Activated gamma-delta T cell treated with anti-CD3 and anti-CD28 coated beads, Interleukin-2, amount 50 U/mL, for 16 hours (primary cell): ENCODE measurements around the gene IL23R.
"Not testable (repeated sequence)": the region's sequence is repeated elsewhere in the genome, so short reads cannot be mapped to it uniquely, and the experiment has no call there.

Experiments
- DNase-seq: peaks from one replicate; pipeline ENCODE4 v3.0.0-alpha.2; 2020; ENCODE audit warnings: low read depth

IL23R gene

GRCh38 chr1:67166196-67166595 lies at the start of gene IL23R:
Gene IL23R (plus strand): TSS chr1:67166454. CDS start chr1:67168121, 1,667 bp downstream.
- DNase-seq, result peak; percentile 29

- DNase-seq, result no peak
Observed at GRCh38 chr1:67118191-67118590, 48.1 kb upstream of the IL23R start.

- DNase-seq, result no peak
Observed at GRCh38 chr1:67118646-67119045, 47.6 kb upstream of the IL23R start.

GRCh38 chr1:67120855-67121619 lies 45.2 kb upstream of the IL23R start:
- DNase-seq, result no peak

GRCh38 chr1:67124455-67124854 lies 41.8 kb upstream of the IL23R start:
- no peak for DNase-seq

- DNase-seq, result no peak
Observed at GRCh38 chr1:67126111-67126746, 40.0 kb upstream of the IL23R start.

GRCh38 chr1:67126974-67127373 lies 39.3 kb upstream of the IL23R start:
- DNase-seq, result no peak

GRCh38 chr1:67130673-67131072 lies 35.6 kb upstream of the IL23R start:
- DNase-seq, result no peak

GRCh38 chr1:67133177-67133576 lies 33.1 kb upstream of the IL23R start:
- DNase-seq, result no peak

GRCh38 chr1:67134695-67135094 lies 31.6 kb upstream of the IL23R start, which contains the start of gene C1orf141:
Gene C1orf141 (minus strand): TSS chr1:67134970. CDS start chr1:67127240, 7,730 bp downstream.
- no peak for DNase-seq

- no peak for DNase-seq
Observed at GRCh38 chr1:67135354-67135753, 30.9 kb upstream of the IL23R start.

- DNase-seq, result no peak
Observed at GRCh38 chr1:67137307-67137753, 28.9 kb upstream of the IL23R start.

GRCh38 chr1:67138813-67139499 lies 27.3 kb upstream of the IL23R start:
- DNase-seq, result no peak

GRCh38 chr1:67140460-67140859 lies 25.8 kb upstream of the IL23R start:
- no peak for DNase-seq

GRCh38 chr1:67141832-67142231 lies 24.4 kb upstream of the IL23R start:
- not testable (repeated sequence) for DNase-seq

GRCh38 chr1:67142931-67143330 lies 23.3 kb upstream of the IL23R start:
- no peak for DNase-seq

- no peak for DNase-seq
Observed at GRCh38 chr1:67143966-67144365, 22.3 kb upstream of the IL23R start.

GRCh38 chr1:67144696-67145095 lies 21.6 kb upstream of the IL23R start:
- no peak for DNase-seq

GRCh38 chr1:67146101-67146500 lies 20.2 kb upstream of the IL23R start:
- DNase-seq, result no peak

- no peak for DNase-seq
Observed at GRCh38 chr1:67146539-67146938, 19.7 kb upstream of the IL23R start.

- not testable (repeated sequence) for DNase-seq
Observed at GRCh38 chr1:67147973-67148372, 18.3 kb upstream of the IL23R start.

- DNase-seq, result no peak
Observed at GRCh38 chr1:67148516-67149178, 17.6 kb upstream of the IL23R start.
